Fibroblast of pulmonary artery (primary cell): ENCODE measurements around the gene DDX18.

Experiments
- DNase-seq: peaks from one replicate; pipeline ENCODE4 v3.0.0-alpha.2; 2010; ENCODE audit warnings: low read depth
- H3K4me3 ChIP-seq: replicated peaks from 2 replicates; pipeline ENCODE4 v1.5.1; 2011; ENCODE audit warnings: low read depth, mild to moderate bottlenecking, control low read depth, low read length, moderate library complexity
- TF ChIP-seq, protein P1 (sequence below): IDR thresholded peaks from 2 replicates; pipeline ENCODE4 v1.5.1; 2011; ENCODE audit warnings: mild to moderate bottlenecking, control low read depth, low read length, inconsistent platforms; ENCODE audit errors: missing control alignments

The DDX18 gene

DNA sequence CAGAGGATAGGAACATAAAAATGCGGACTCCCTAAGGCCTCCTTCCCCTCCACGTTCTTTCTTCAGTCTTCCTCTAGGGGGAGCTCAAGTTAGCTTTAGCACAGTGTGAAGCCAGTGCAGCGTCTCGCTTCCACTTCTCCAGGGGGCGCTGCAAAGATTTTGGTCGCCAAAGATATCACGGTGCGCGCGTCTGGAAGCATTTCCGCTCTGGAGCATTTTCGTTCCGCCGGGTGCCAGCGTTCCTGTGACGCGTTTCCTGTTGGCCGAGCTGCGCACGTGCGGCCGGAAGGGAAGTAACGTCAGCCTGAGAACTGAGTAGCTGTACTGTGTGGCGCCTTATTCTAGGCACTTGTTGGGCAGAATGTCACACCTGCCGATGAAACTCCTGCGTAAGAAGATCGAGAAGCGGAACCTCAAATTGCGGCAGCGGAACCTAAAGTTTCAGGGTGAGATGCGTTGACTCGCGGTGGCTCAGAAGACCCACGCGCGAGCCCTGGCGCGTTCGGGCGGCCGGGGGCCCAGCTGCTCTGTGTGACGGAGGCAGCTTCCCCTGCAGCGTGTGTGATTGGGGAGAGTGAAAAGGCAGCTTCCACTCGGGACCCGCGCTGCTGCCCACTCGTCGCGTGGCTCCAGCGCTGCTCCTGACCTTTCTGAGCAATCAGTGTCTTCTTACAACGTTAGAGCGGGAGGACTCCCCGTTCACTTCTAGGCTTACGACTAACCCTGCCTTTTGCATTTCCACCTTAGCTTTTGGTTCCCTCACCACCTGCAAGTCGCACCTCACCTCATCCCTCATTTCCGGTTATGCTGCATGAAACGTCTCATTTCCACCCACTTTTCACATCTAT lies at the start of gene DDX18:
DDX18 (plus strand) TSS at position 275 of the 848 bp plus-strand sequence; CDS start at position 362, 87 bp downstream.
- H3K4me3 ChIP-seq, result peak within 1 kb of the TSS; percentile 90
- TF ChIP-seq, protein P1, sequence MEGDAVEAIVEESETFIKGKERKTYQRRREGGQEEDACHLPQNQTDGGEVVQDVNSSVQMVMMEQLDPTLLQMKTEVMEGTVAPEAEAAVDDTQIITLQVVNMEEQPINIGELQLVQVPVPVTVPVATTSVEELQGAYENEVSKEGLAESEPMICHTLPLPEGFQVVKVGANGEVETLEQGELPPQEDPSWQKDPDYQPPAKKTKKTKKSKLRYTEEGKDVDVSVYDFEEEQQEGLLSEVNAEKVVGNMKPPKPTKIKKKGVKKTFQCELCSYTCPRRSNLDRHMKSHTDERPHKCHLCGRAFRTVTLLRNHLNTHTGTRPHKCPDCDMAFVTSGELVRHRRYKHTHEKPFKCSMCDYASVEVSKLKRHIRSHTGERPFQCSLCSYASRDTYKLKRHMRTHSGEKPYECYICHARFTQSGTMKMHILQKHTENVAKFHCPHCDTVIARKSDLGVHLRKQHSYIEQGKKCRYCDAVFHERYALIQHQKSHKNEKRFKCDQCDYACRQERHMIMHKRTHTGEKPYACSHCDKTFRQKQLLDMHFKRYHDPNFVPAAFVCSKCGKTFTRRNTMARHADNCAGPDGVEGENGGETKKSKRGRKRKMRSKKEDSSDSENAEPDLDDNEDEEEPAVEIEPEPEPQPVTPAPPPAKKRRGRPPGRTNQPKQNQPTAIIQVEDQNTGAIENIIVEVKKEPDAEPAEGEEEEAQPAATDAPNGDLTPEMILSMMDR, result peak; percentile 100
- DNase-seq, result peak; percentile 99

- no peak for DNase-seq
- TF ChIP-seq, protein P1, result no peak
- H3K4me3 ChIP-seq, result no peak overlapping the region
Measured at GRCh38 chr2:117770730-117771129, 43.8 kb upstream of the DDX18 start.

GRCh38 chr2:117771969-117772630 lies 42.4 kb upstream of the DDX18 start:
- TF ChIP-seq, protein P1, result peak; percentile 44
- peak; percentile 44 for DNase-seq

GRCh38 chr2:117774716-117775115 lies 39.8 kb upstream of the DDX18 start:
- TF ChIP-seq, protein P1, result no peak
- no peak overlapping the region for H3K4me3 ChIP-seq
- DNase-seq, result no peak

More at GRCh38 chr2:117771969-117772630, 42.4 kb upstream of the DDX18 start:
- H3K4me3 ChIP-seq, result no peak overlapping the region

- DNase-seq, result no peak
- H3K4me3 ChIP-seq, result no peak overlapping the region
- TF ChIP-seq, protein P1, result no peak
Measured at GRCh38 chr2:117775703-117776219, 38.7 kb upstream of the DDX18 start.

- TF ChIP-seq, protein P1, result no peak
- DNase-seq, result no peak
- no peak overlapping the region for H3K4me3 ChIP-seq
Measured at GRCh38 chr2:117776888-117777287, 37.6 kb upstream of the DDX18 start.
